ENCODE results near the gene RNF19B.
A peak's percentile ranks its signal among the peaks of the same experiment; 100 is the strongest.

The RNF19B gene

DNA sequence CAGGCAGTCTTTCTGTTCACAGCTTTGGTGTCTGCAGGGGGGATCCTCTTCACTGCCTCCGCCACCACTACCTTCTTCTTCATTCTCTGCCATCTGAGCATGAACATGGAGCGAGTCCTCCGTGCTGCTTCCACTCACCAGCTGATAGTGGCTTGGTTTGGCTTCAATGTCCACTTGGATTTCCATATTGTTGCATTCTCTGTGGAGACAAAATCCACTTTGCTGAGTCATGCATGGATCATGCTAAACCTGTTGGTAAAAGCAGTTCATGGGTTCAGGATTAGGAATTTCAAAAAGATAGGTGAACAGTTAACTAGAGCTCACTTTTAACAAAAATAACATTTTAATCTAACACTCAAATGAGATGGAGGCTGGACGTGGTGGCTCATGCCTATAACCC, 27.5 kb downstream of the RNF19B start:
- Histone ChIP-seq H4K20me1 (ENCODE audit: insufficient read depth, low read length) (no peaks in the 10 kb centered on the region), H2AFZ (ENCODE audit: low read depth, low read length) (no peak overlapping the region), H3K9me3 (ENCODE audit: insufficient read depth, low read length, severe bottlenecking) (no peaks in the 10 kb centered on the region), H3K27ac (ENCODE audit: low read length) (no peak overlapping the region), H3K4me2 (ENCODE audit: insufficient read depth, low read length) (no peak overlapping the region), H3K4me3 (ENCODE audit: low read depth in 1 of 2, low read length in 2 of 2) (no peak overlapping the region), H3K9ac (ENCODE audit: low read depth, low read length) (no peak overlapping the region), H3K4me1 (ENCODE audit: insufficient read depth, low read length) (no peaks in the 10 kb centered on the region), H3K36me3 (ENCODE audit: insufficient read depth, low read length) (peaks cover 47% of the 10 kb centered on the region), H3K27me3 (ENCODE audit: insufficient read depth, low read length, poor library complexity) (no peaks in the 10 kb centered on the region), H3K79me2 (ENCODE audit: insufficient read depth, low read length) (no peaks in the 10 kb centered on the region)
- no peak for TF ChIP-seq EZH2 (IDR thresholded peaks at IDR 0.05; ENCODE audit: borderline replicate concordance, low read depth, low read length, severe bottlenecking)
- TF ChIP-seq, protein P1, sequence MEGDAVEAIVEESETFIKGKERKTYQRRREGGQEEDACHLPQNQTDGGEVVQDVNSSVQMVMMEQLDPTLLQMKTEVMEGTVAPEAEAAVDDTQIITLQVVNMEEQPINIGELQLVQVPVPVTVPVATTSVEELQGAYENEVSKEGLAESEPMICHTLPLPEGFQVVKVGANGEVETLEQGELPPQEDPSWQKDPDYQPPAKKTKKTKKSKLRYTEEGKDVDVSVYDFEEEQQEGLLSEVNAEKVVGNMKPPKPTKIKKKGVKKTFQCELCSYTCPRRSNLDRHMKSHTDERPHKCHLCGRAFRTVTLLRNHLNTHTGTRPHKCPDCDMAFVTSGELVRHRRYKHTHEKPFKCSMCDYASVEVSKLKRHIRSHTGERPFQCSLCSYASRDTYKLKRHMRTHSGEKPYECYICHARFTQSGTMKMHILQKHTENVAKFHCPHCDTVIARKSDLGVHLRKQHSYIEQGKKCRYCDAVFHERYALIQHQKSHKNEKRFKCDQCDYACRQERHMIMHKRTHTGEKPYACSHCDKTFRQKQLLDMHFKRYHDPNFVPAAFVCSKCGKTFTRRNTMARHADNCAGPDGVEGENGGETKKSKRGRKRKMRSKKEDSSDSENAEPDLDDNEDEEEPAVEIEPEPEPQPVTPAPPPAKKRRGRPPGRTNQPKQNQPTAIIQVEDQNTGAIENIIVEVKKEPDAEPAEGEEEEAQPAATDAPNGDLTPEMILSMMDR (IDR thresholded peaks at IDR 0.05; ENCODE audit: borderline replicate concordance, extremely low read depth, low read length, poor library complexity, severe bottlenecking): no peak
- no peak for DNase-seq
- no peak for ATAC-seq (ENCODE audit: insufficient read depth, low read depth)

DNA sequence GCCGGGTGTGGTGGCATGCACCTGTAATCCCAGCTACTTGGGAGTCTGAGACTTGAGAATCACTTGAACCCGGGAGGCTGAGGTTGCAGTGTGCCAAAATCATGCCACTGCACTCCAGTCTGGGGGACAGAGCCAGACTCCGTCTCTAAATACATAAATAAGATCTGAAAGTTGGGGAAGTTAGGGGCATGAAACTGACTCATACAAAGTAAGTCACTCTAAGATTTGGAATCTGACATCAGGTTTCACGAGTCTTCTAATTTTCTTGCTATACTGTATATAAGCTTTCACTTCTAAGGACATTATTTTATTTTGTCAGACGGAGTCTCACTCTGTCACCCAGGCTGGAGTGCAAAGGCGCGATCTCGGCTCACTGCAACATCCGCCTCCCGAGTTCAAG, 30.1 kb downstream of the RNF19B start:
- H2AFZ ChIP-seq (ENCODE audit: low read depth, low read length): no peak overlapping the region
- H3K27ac ChIP-seq (ENCODE audit: low read length): no peak overlapping the region
- no peaks in the 10 kb centered on the region for H3K79me2 ChIP-seq (ENCODE audit: insufficient read depth, low read length)
- H3K9me3 ChIP-seq (ENCODE audit: insufficient read depth, low read length, severe bottlenecking): no peaks in the 10 kb centered on the region
- no peaks in the 10 kb centered on the region for H4K20me1 ChIP-seq (ENCODE audit: insufficient read depth, low read length)
- TF ChIP-seq, protein P1 (IDR thresholded peaks at IDR 0.05; ENCODE audit: borderline replicate concordance, extremely low read depth, low read length, poor library complexity, severe bottlenecking): no peak
- no peak for TF ChIP-seq EZH2 (IDR thresholded peaks at IDR 0.05; ENCODE audit: borderline replicate concordance, low read depth, low read length, severe bottlenecking)
- H3K27me3 ChIP-seq (ENCODE audit: insufficient read depth, low read length, poor library complexity): no peaks in the 10 kb centered on the region
- no peak overlapping the region for H3K4me3 ChIP-seq (ENCODE audit: low read depth in 1 of 2, low read length in 2 of 2)
- ATAC-seq (ENCODE audit: insufficient read depth, low read depth) (no peak), DNase-seq (no peak)
- no peak overlapping the region for H3K4me2 ChIP-seq (ENCODE audit: insufficient read depth, low read length)
- peaks cover 27% of the 10 kb centered on the region for H3K36me3 ChIP-seq (ENCODE audit: insufficient read depth, low read length)
- no peaks in the 10 kb centered on the region for H3K4me1 ChIP-seq (ENCODE audit: insufficient read depth, low read length)
- no peak overlapping the region for H3K9ac ChIP-seq (ENCODE audit: low read depth, low read length)

DNA sequence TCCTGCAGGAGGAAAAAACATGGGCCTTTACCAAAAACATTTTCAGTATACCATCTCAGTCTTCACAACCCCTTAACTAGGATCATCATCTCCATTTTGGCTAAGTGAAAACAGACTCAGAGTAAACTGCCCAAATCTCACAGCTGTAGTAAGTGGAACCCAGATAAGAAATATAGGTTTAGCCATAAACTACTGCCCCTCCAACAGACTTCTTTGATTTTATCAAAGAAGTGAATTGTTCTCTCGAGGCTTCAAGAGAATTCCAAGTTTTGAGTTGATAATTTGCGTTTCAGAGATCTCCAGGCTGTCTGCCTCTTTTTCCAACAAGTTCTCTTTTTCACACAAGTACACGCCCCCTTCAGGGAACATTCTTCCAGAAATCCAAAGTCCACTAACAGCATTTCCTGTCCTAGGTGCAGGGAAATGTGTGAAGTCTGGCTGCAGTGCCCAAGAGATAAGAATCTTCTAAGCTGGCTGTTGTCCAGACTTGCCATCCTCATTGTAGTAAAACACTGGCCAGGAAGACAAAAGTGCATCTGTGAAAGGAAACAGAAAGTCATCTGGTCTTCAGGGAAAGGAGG, 30.8 kb downstream of the RNF19B start:
- Histone ChIP-seq H3K79me2 (ENCODE audit: insufficient read depth, low read length) (no peaks in the 10 kb centered on the region), H3K27ac (ENCODE audit: low read length) (no peak overlapping the region)
- ATAC-seq (ENCODE audit: insufficient read depth, low read depth): peak; percentile 19; the same call in 1 of the 3 replicates

More for the DNA sequence above, 30.8 kb downstream of the RNF19B start:
- no peak for DNase-seq
- H3K27me3 ChIP-seq (ENCODE audit: insufficient read depth, low read length, poor library complexity): no peaks in the 10 kb centered on the region
- no peak overlapping the region for H3K4me2 ChIP-seq (ENCODE audit: insufficient read depth, low read length)
- TF ChIP-seq, protein P1 (IDR thresholded peaks at IDR 0.05; ENCODE audit: borderline replicate concordance, extremely low read depth, low read length, poor library complexity, severe bottlenecking): no peak
- TF ChIP-seq EZH2 (IDR thresholded peaks at IDR 0.05; ENCODE audit: borderline replicate concordance, low read depth, low read length, severe bottlenecking): no peak
- no peaks in the 10 kb centered on the region for H4K20me1 ChIP-seq (ENCODE audit: insufficient read depth, low read length)
- no peaks in the 10 kb centered on the region for H3K9me3 ChIP-seq (ENCODE audit: insufficient read depth, low read length, severe bottlenecking)
- no peak overlapping the region for H3K9ac ChIP-seq (ENCODE audit: low read depth, low read length)
- no peak overlapping the region for H2AFZ ChIP-seq (ENCODE audit: low read depth, low read length)
- H3K4me3 ChIP-seq (ENCODE audit: low read depth in 1 of 2, low read length in 2 of 2): no peak overlapping the region
- peaks cover 27% of the 10 kb centered on the region for H3K36me3 ChIP-seq (ENCODE audit: insufficient read depth, low read length)
- H3K4me1 ChIP-seq (ENCODE audit: insufficient read depth, low read length): no peaks in the 10 kb centered on the region
